GM23338 (cell line): ENCODE results near the gene RNF152.

Experiments
- EZH2 ChIP-seq: fragments of 200-600 bp; sonication (generic); IDR thresholded peaks from one replicate; pipeline ENCODE4 v1.8.0; 2017; ENCODE audit warnings: antibody characterized with exemption, mild to moderate bottlenecking, low read depth; ENCODE audit not compliant: unreplicated experiment
- EZH2phosphoT487 ChIP-seq: fragments of 200-600 bp; sonication (generic); IDR thresholded peaks from one replicate; pipeline ENCODE4 v1.8.1; 2018; ENCODE audit warnings: antibody characterized with exemption; ENCODE audit not compliant: unreplicated experiment
- JUNB ChIP-seq: IDR thresholded peaks from one replicate; pipeline ENCODE4 v1.6.1; 2016; ENCODE audit warnings: antibody characterized with exemption; ENCODE audit not compliant: unreplicated experiment
- POLR2AphosphoS5 ChIP-seq: IDR thresholded peaks from 2 replicates; pipeline ENCODE4 v1.6.1; 2016; ENCODE audit warnings: antibody characterized with exemption, low read depth
- STAT1 ChIP-seq: IDR thresholded peaks from one replicate; pipeline ENCODE4 v1.6.1; 2016; ENCODE audit warnings: antibody characterized with exemption; ENCODE audit not compliant: unreplicated experiment
- ZNF114 ChIP-seq: fragments of 250-450 bp; sonication (Bioruptor Pico); IDR thresholded peaks from 2 replicates; pipeline ENCODE4 v1.5.0; 2020; ENCODE audit warnings: mild to moderate bottlenecking, moderate library complexity
- TF ChIP-seq, protein P1 (sequence below), 2 experiments: fragments of 200-600 bp in 1 of 2; sonication (generic) in 1 of 2; conservative IDR thresholded peaks; 2 replicates each; pipeline versions ENCODE4 v1.5.1 to v1.6.1; 2016 to 2017; ENCODE audit warnings: antibody characterized with exemption in 2 of 2, low read depth in 2 of 2, mild to moderate bottlenecking in 2 of 2, moderate library complexity in 1 of 2
- TF ChIP-seq, protein P2 (sequence below): IDR thresholded peaks from one replicate; pipeline ENCODE4 v1.6.1; 2018; ENCODE audit warnings: antibody characterized with exemption; ENCODE audit not compliant: unreplicated experiment

DNA sequence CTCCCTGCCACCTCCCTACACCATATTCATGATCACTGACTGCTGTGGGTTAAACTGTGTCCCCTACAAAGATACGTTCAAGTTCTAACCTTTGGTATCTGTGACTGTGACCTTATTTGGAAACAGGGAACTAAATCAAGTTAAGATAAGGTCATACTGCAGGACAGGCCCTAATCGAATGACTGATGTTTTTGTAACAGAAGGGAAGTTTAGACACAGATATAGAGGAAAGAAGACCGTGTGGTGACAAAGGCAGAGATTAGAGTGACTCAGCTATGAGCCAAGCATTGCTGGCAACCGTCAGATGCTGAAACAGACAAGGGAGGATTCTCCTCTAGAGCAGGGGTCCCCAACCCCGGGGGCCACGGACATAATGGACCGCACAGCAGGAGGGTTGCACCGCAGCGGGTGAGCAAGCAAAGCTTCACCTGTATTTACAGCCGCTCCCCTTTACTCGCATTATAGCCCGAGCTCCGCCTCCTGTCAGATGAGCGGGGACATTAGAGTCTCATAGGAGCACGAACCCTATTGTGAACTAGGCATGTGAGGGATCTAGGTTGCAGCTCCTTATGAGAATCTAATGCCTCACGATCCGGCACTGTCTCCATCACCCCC, 28.9 kb upstream of the RNF152 start:
- TF ChIP-seq, protein P1, sequence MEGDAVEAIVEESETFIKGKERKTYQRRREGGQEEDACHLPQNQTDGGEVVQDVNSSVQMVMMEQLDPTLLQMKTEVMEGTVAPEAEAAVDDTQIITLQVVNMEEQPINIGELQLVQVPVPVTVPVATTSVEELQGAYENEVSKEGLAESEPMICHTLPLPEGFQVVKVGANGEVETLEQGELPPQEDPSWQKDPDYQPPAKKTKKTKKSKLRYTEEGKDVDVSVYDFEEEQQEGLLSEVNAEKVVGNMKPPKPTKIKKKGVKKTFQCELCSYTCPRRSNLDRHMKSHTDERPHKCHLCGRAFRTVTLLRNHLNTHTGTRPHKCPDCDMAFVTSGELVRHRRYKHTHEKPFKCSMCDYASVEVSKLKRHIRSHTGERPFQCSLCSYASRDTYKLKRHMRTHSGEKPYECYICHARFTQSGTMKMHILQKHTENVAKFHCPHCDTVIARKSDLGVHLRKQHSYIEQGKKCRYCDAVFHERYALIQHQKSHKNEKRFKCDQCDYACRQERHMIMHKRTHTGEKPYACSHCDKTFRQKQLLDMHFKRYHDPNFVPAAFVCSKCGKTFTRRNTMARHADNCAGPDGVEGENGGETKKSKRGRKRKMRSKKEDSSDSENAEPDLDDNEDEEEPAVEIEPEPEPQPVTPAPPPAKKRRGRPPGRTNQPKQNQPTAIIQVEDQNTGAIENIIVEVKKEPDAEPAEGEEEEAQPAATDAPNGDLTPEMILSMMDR (conservative IDR thresholded peaks at IDR 0.05; ENCODE audit: low read depth in 2 of 2): no peak
- TF ChIP-seq STAT1 (no peak), EZH2 (no peak), EZH2phosphoT487 (no peak), POLR2AphosphoS5 (no peak), ZNF114 (CRISPR knock-in tag) (no peak), JUNB (no peak)
- TF ChIP-seq, protein P2, sequence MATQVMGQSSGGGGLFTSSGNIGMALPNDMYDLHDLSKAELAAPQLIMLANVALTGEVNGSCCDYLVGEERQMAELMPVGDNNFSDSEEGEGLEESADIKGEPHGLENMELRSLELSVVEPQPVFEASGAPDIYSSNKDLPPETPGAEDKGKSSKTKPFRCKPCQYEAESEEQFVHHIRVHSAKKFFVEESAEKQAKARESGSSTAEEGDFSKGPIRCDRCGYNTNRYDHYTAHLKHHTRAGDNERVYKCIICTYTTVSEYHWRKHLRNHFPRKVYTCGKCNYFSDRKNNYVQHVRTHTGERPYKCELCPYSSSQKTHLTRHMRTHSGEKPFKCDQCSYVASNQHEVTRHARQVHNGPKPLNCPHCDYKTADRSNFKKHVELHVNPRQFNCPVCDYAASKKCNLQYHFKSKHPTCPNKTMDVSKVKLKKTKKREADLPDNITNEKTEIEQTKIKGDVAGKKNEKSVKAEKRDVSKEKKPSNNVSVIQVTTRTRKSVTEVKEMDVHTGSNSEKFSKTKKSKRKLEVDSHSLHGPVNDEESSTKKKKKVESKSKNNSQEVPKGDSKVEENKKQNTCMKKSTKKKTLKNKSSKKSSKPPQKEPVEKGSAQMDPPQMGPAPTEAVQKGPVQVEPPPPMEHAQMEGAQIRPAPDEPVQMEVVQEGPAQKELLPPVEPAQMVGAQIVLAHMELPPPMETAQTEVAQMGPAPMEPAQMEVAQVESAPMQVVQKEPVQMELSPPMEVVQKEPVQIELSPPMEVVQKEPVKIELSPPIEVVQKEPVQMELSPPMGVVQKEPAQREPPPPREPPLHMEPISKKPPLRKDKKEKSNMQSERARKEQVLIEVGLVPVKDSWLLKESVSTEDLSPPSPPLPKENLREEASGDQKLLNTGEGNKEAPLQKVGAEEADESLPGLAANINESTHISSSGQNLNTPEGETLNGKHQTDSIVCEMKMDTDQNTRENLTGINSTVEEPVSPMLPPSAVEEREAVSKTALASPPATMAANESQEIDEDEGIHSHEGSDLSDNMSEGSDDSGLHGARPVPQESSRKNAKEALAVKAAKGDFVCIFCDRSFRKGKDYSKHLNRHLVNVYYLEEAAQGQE: no peak
